HepG2 (cell line): Measurements from ENCODE around the gene SCRT2. TPM values are rescaled to one million over a fixed set of nuclear protein-coding genes. Genes with fewer than 3 reads are reported as not detected.
A peak's percentile ranks its signal among the peaks of the same experiment; 100 is the strongest.

Source experiments
- FOXK1 ChIP-seq: sonication (generic); formaldehyde crosslinking; IDR thresholded peaks from 2 replicates; pipeline ENCODE4 v1.4.0; 2020; ENCODE audit warnings: low read depth, missing genetic modification reagents, borderline replicate concordance
- GPN1 ChIP-seq: sonication (generic); formaldehyde crosslinking; IDR thresholded peaks from 2 replicates; pipeline ENCODE4 v1.5.1; 2020; ENCODE audit warnings: missing genetic modification reagents, borderline replicate concordance
- GTF2F1 ChIP-seq: fragments of 150-350 bp; IDR thresholded peaks from 2 replicates; pipeline ENCODE4 v1.6.1; 2014; ENCODE audit warnings: low read length
- HNF4G ChIP-seq, 2 experiments: sonication (generic) in 1 of 2; formaldehyde crosslinking in 1 of 2; IDR thresholded peaks; 2 replicates each; pipeline versions ENCODE4 v1.4.0 to v1.6.1; 2011 to 2020; ENCODE audit warnings: borderline replicate concordance in 2 of 2, low read depth in 2 of 2, mild to moderate bottlenecking in 2 of 2, low read length in 1 of 2, missing genetic modification reagents in 1 of 2, moderate library complexity in 1 of 2
- KIAA2018 ChIP-seq: sonication (generic); formaldehyde crosslinking; IDR thresholded peaks from 2 replicates; pipeline ENCODE4 v1.5.0; 2020; ENCODE audit warnings: mild to moderate bottlenecking, missing genetic modification reagents, borderline replicate concordance
- MEIS2 ChIP-seq: sonication (generic); formaldehyde crosslinking; IDR thresholded peaks from 2 replicates; pipeline ENCODE4 v1.9.0; 2021; ENCODE audit warnings: mild to moderate bottlenecking, missing genetic modification reagents
- NFE2L1 ChIP-seq: sonication (generic); formaldehyde crosslinking; IDR thresholded peaks from 2 replicates; pipeline ENCODE4 v1.4.0; 2020; ENCODE audit warnings: missing genetic modification reagents, mild to moderate bottlenecking, borderline replicate concordance
- NFKB2 ChIP-seq: sonication (generic); formaldehyde crosslinking; IDR thresholded peaks from 2 replicates; pipeline ENCODE4 v1.4.0; 2020; ENCODE audit warnings: missing genetic modification reagents, borderline replicate concordance
- RFXAP ChIP-seq: sonication (generic); formaldehyde crosslinking; IDR thresholded peaks from 2 replicates; pipeline ENCODE4 v1.4.0; 2020; ENCODE audit warnings: missing genetic modification reagents, borderline replicate concordance
- SAP130 ChIP-seq: IDR thresholded peaks from 2 replicates; pipeline ENCODE4 v1.6.1; 2016; ENCODE audit warnings: low read depth
- SIN3A ChIP-seq: IDR thresholded peaks from 2 replicates; pipeline ENCODE4 v1.6.1; 2011; ENCODE audit warnings: low read depth, mild to moderate bottlenecking, control low read depth, low read length, borderline replicate concordance
- TBX2 ChIP-seq: sonication (generic); formaldehyde crosslinking; IDR thresholded peaks from 2 replicates; pipeline ENCODE4 v1.5.0; 2020; ENCODE audit warnings: missing genetic modification reagents, mild to moderate bottlenecking, borderline replicate concordance
- THYN1 ChIP-seq: sonication (generic); formaldehyde crosslinking; IDR thresholded peaks from 2 replicates; pipeline ENCODE4 v1.8.1; 2023; ENCODE audit warnings: low read depth, mild to moderate bottlenecking, moderate library complexity, missing genetic modification reagents, borderline replicate concordance
- ZFP1 ChIP-seq: IDR thresholded peaks from 2 replicates; pipeline ENCODE4 v1.6.1; 2016
- ZFP41 ChIP-seq: sonication (generic); formaldehyde crosslinking; IDR thresholded peaks from 2 replicates; pipeline ENCODE4 v1.4.0; 2020; ENCODE audit warnings: mild to moderate bottlenecking, missing genetic modification reagents, borderline replicate concordance
- ZMYM4 ChIP-seq: sonication (generic); formaldehyde crosslinking; IDR thresholded peaks from 2 replicates; pipeline ENCODE4 v1.8.1; 2023; ENCODE audit warnings: mild to moderate bottlenecking, missing genetic modification reagents
- ZNF160 ChIP-seq: sonication (generic); formaldehyde crosslinking; IDR thresholded peaks from 2 replicates; pipeline ENCODE4 v1.8.0; 2022; ENCODE audit warnings: mild to moderate bottlenecking, inconsistent platforms, missing genetic modification reagents
- ZNF614 ChIP-seq: IDR thresholded peaks from 2 replicates; pipeline ENCODE4 v1.6.1; 2018; ENCODE audit warnings: missing biosample characterization, missing genetic modification reagents, inconsistent platforms, borderline replicate concordance
- polyA plus RNA-seq, 8 experiments: library from polyadenylated mRNA; depleted of rRNA in 3 of 8; stranded (reverse) in 7 of 8; unstranded in 1 of 8; fragments of >200 nt; fragmentation: Illumina TruSeq in 4 of 8; extraction: Trizol in 4 of 8; gene quantifications; 2 replicates each; pipeline versions ENCODE4 v1.2.1 to v1.2.3, GENCODE V29; 2011 to 2016; ENCODE audit warnings: low read depth in 4 of 8, missing spikeins in 1 of 8, mixed read lengths in 1 of 8; ENCODE audit not compliant: insufficient read depth in 1 of 8
- total RNA-seq, 5 experiments: library from RNA; depleted of rRNA; stranded (reverse); fragments of >200 nt; fragmentation: Illumina TruSeq; extraction: Trizol; gene quantifications; 2 replicates each; pipeline ENCODE4 v1.2.3, GENCODE V29; 2016; ENCODE audit warnings: low read depth in 1 of 5
- TF ChIP-seq, protein P1 (sequence below): sonication (generic); formaldehyde crosslinking; IDR thresholded peaks from 2 replicates; pipeline ENCODE4 v1.8.0; 2022; ENCODE audit warnings: mild to moderate bottlenecking, missing genetic modification reagents
- TF ChIP-seq, protein P2 (sequence below): sonication (generic); formaldehyde crosslinking; IDR thresholded peaks from 2 replicates; pipeline ENCODE4 v1.4.0; 2020; ENCODE audit warnings: mild to moderate bottlenecking, missing genetic modification reagents

The SCRT2 gene
- total and polyA plus RNA-seq, 2 of the 13 experiments (the other 11 are each of a cell fraction or from before 2014, with no cell fraction given): not detected

DNA sequence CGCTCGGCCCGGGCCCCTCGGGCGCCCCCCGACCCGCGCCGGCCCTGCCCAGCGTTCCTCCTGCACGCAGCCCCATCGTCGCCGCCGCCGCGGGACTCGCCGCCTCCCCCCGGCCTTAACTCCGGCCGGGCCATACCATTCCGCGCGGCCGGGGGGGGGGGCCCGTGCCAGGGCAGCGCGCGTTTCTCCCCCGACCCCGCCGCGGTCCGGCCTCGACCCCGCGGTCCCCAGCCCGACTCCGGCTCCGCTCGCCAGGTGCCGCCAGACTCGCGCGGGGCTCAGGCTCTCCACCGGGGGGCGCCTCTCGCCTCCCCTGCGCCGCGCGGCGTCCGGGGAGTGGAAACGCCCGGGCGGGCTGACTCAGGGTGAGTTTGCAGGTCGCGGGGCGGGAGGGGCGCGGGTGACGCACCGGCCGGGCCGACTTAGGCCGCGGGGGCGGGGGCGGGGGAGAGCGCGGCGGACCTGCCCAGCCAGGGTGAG is 22.5 kb downstream of the SCRT2 start, which contains the start of gene SRXN1 (continued):
- TF ChIP-seq, protein P1, sequence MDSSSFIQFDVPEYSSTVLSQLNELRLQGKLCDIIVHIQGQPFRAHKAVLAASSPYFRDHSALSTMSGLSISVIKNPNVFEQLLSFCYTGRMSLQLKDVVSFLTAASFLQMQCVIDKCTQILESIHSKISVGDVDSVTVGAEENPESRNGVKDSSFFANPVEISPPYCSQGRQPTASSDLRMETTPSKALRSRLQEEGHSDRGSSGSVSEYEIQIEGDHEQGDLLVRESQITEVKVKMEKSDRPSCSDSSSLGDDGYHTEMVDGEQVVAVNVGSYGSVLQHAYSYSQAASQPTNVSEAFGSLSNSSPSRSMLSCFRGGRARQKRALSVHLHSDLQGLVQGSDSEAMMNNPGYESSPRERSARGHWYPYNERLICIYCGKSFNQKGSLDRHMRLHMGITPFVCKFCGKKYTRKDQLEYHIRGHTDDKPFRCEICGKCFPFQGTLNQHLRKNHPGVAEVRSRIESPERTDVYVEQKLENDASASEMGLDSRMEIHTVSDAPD: no peak; the same call in 1 of the 2 replicates
- TF ChIP-seq ZNF614 (CRISPR knock-in tag): peak; percentile 66; the same call in 1 of the 2 replicates
- TF ChIP-seq TBX2: peak; percentile 82; the same call in 1 of the 2 replicates
- peak; percentile 94 for TF ChIP-seq ZMYM4 (CRISPR knock-in tag)
- TF ChIP-seq ZFP1: no peak; the same call in 1 of the 2 replicates
- peak; percentile 2; the same call in 1 of the 2 replicates for TF ChIP-seq HNF4G (IDR thresholded peaks at IDR 0.05; ENCODE audit: borderline replicate concordance, low read depth, low read length)
- 0 out of 2 replicates have a peak, but pooled peaks have one; percentile 12 for TF ChIP-seq HNF4G (CRISPR knock-in tag; IDR thresholded peaks at IDR 0.05; ENCODE audit: borderline replicate concordance, low read depth)
- TF ChIP-seq GPN1 (CRISPR knock-in tag): 0 out of 2 replicates have a peak, but pooled peaks have one; percentile 24
- TF ChIP-seq NFKB2: 0 out of 2 replicates have a peak, but pooled peaks have one; percentile 1
- TF ChIP-seq NFE2L1 (CRISPR knock-in tag): no peak
- peak; percentile 38; the same call in 1 of the 2 replicates for TF ChIP-seq ZNF160 (CRISPR knock-in tag)
- TF ChIP-seq THYN1: no peak
- TF ChIP-seq KIAA2018: no peak
- TF ChIP-seq GTF2F1: no peak
- peak; percentile 79 for TF ChIP-seq MEIS2 (CRISPR knock-in tag)
- TF ChIP-seq FOXK1 (CRISPR knock-in tag): no peak
- TF ChIP-seq, protein P2, sequence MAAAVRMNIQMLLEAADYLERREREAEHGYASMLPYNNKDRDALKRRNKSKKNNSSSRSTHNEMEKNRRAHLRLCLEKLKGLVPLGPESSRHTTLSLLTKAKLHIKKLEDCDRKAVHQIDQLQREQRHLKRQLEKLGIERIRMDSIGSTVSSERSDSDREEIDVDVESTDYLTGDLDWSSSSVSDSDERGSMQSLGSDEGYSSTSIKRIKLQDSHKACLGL (CRISPR knock-in tag): peak; percentile 55; the same call in 1 of the 2 replicates
- no peak for TF ChIP-seq ZFP41
- peak; percentile 66 for TF ChIP-seq SAP130 (CRISPR knock-in tag)
- peak; percentile 15; the same call in 1 of the 2 replicates for TF ChIP-seq SIN3A
- peak; percentile 66; the same call in 1 of the 2 replicates for TF ChIP-seq RFXAP (CRISPR knock-in tag)
